ENCODE results near the gene COQ10B.
"Not testable (repeated sequence)": the region's sequence is repeated elsewhere in the genome, so short reads cannot be mapped to it uniquely, and the experiment has no call there.

Gene COQ10B

DNA sequence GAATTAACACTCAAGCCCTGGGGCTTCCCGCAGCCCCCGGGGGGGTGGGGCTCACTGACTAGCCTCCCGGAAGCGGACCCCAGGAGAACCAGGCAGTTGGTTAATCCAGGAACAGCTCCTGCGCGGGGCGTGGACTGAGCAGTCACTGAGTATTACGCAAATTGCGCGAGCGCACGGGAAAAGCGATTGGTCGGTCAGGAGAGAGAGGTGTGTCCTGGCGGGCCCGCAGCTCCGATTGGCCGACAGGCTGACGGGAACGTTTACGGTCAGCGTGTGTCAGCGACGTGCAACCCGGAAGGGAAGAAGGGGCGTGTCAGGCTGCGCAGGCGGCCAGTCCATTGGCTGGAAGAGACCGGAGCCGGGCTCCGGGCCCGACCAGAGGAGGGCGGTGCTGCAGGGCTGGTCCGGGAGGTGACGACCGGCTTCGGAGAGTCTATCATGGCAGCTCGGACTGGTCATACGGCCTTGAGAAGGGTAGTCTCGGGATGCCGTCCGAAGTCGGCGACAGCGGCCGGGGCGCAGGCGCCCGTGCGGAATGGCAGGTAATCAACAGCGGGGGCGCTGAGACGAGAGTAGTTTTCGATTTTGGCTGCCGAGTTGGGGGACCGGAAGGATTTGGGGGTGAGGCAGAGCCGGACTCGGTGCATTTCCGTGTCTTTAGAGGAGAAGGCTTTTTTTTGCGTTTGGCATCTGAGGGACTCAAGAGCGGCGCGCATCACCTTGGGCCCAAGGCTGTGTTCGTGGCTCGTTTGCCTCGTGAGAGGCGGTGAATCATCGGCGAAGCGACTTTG, at the start of gene COQ10B:
Gene COQ10B (plus strand): TSS at position 430 of the 791 bp plus-strand sequence. CDS start 9 bp downstream, at position 439.
- DNase-seq = peak; percentile 86 to 100 (median 99)

DNA sequence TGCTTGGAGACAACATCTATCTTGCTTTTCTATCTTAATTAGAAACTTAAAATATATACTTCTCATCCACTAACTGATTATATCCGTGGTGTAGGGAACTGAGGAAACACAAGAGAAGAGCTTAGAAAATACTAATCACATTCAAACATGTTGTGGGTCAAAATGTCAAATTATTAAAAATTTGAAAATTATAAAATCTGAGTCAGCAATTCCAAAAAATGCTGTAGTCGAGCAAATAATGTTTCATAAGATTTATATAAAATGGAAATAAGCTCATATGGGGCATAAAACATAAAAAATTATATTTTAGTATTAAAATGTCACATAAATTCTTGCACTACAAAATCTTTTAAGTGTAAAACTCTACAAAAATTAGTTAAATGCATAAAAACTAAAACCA, 47.8 kb upstream of the COQ10B start:
- DNase-seq = no peak

GRCh38 chr2:197414039-197414438, 39.3 kb upstream of the COQ10B start:
- no peak for DNase-seq

- no peak for DNase-seq
These were observed 38.8 kb upstream of the COQ10B start for GRCh38 chr2:197414515-197414914.

- DNase-seq = no peak
These were observed 37.1 kb upstream of the COQ10B start for GRCh38 chr2:197416268-197416667.

GRCh38 chr2:197419438-197419837, 33.9 kb upstream of the COQ10B start:
- no peak for DNase-seq

- no peak for DNase-seq
These were observed 30.0 kb upstream of the COQ10B start for GRCh38 chr2:197423307-197423706.

GRCh38 chr2:197425550-197425949, 27.8 kb upstream of the COQ10B start:
- DNase-seq = no peak

GRCh38 chr2:197426723-197427603, 26.4 kb upstream of the COQ10B start:
- DNase-seq = no peak

GRCh38 chr2:197427986-197428385, 25.4 kb upstream of the COQ10B start:
- DNase-seq = no peak

GRCh38 chr2:197431858-197432257, 21.5 kb upstream of the COQ10B start:
- DNase-seq = no peak

- DNase-seq = not testable (repeated sequence)
These were observed 20.8 kb upstream of the COQ10B start for GRCh38 chr2:197432527-197432926.

DNA sequence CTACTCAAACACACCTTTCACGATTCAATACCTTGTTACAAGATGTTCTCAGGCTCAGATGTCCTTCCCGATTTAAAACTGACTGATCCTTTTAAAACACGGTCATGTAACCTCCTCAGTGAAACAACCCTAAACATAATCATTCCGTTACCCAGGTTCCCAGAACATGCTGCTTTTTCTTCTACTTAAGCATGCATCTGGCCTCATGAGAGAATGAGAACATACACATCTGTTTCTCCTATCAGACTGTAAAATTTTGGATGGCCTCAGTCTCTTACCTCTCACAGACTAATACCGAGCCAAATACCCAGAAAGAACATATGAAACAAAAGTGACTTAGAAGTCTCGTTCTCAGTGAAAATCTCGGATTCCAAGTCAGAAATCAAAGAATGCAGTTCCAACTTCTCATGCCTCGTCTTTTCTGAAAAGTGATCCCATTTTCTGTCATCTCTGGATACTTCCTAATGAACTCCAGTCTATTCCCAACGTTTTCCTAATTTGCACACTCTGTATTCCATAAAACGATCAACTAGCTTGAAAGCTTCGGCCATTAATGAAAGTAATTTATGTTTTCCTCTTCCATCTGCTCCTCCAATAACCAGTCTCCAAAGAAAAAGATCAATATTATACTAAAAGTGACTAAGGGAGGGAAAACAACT, 19.4 kb upstream of the COQ10B start:
- DNase-seq = no peak

- peak; percentile 89 to 99 (median 95) for DNase-seq
These were observed 18.5 kb upstream of the COQ10B start, which contains the start of gene SF3B1 for GRCh38 chr2:197434541-197435513. Gene SF3B1 (minus strand): TSS chr2:197435028. CDS start chr2:197434999, 29 bp downstream.

- no peak for DNase-seq
These were observed 17.5 kb upstream of the COQ10B start for GRCh38 chr2:197435598-197436420.

DNA sequence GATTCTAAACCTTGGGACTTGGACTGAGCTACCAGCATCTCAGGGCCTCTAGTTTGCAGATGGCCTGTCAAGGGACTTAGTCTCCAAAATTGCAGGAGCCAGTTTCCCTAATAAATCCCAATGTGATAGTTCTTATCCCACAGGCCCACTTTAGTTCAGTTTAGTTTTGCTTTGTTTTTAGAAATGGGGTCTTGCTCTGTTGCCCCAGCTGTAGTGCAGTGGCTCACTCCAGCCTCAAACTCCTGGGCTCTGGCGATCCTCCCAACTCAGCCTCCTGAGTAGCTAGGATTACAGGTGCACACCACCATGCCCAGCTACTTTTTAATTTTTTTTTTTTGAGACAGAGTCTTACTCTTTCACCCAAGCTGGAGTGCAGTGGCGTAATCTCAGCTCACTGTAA, 16.0 kb upstream of the COQ10B start:
- no peak for DNase-seq

- DNase-seq = peak in 2 of 51 donors; percentile 3 to 4
These were observed 10.5 kb upstream of the COQ10B start for GRCh38 chr2:197442857-197443256.

- no peak for DNase-seq
These were observed 7.6 kb upstream of the COQ10B start for GRCh38 chr2:197445746-197446145.

GRCh38 chr2:197446844-197447243, 6.5 kb upstream of the COQ10B start:
- no peak for DNase-seq

DNA sequence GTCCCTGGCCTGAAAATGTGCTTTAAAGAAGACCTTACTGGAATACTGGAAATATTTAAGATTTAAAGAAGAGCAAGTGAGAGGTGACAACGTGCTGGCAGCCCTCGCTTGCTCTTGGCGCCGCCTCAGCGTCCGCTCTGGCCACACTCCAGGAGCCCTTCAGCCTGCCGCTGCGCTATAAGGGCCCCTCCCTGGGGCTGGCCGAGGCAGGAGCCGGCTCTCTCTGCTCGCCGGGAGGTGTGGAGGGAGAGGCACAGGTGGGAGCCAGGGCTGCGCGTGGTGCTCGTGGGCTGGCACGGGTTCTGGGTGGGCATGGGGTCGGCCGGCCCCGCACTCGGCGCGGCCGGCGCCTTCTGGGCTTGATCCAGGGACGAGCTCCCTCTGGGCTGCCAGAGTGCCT, 2.9 kb upstream of the COQ10B start:
- no peak for DNase-seq

Data from hypothalamus (tissue), 51 donors.